Glutamatergic neuron (in vitro differentiated cells): ENCODE data around the gene MAST4. TPM values are rescaled to one million over a fixed set of nuclear protein-coding genes. Genes with fewer than 3 reads are reported as not detected.

Experiments used
- DNase-seq: peaks from one replicate; pipeline ENCODE4 v3.0.0; 2022
- H3K27ac Mint-ChIP-seq: one replicate; pipeline ENCODE4 v1.8.0; 2020; ENCODE audit warnings: mild to moderate bottlenecking, mixed read lengths, inconsistent platforms; ENCODE audit not compliant: unreplicated experiment
- H3K27me3 Mint-ChIP-seq: one replicate; pipeline ENCODE4 v1.8.0; 2020; ENCODE audit warnings: mild to moderate bottlenecking, moderate library complexity, mixed read lengths, inconsistent platforms; ENCODE audit not compliant: unreplicated experiment
- H3K36me3 Mint-ChIP-seq: one replicate; pipeline ENCODE4 v1.8.0; 2020; ENCODE audit warnings: mild to moderate bottlenecking, mixed read lengths, inconsistent platforms; ENCODE audit not compliant: unreplicated experiment
- H3K4me1 Mint-ChIP-seq: one replicate; pipeline ENCODE4 v1.8.0; 2020; ENCODE audit warnings: mild to moderate bottlenecking, low read depth, mixed read lengths, inconsistent platforms; ENCODE audit not compliant: unreplicated experiment
- H3K4me3 Mint-ChIP-seq: one replicate; pipeline ENCODE4 v1.8.0; 2020; ENCODE audit warnings: mild to moderate bottlenecking, mixed read lengths, inconsistent platforms; ENCODE audit not compliant: unreplicated experiment
- H3K9me3 Mint-ChIP-seq: one replicate; pipeline ENCODE4 v1.8.0; 2020; ENCODE audit warnings: mild to moderate bottlenecking, moderate library complexity, mixed read lengths, inconsistent platforms; ENCODE audit not compliant: unreplicated experiment
- CTCF ChIP-seq: fragments of 200-600 bp; sonication (generic); IDR thresholded peaks from one replicate; pipeline ENCODE4 v1.5.0; 2021; ENCODE audit not compliant: partially characterized antibody, unreplicated experiment
- total RNA-seq: library from RNA; stranded (reverse); fragmentation: NEBNext Ultra II Directional; extraction: Animal tissue kit (Norgen Biotek cat#: 25700); gene quantifications from one replicate; pipeline ENCODE4 v1.2.1, GENCODE V29; 2021; ENCODE audit not compliant: unreplicated experiment

The MAST4 gene
- total RNA-seq, 1 donor from 2014 or later, result 11.5 TPM

- TF ChIP-seq CTCF, result no peak
- H3K27ac Mint-ChIP-seq, result no peak overlapping the region
- no peaks in the 10 kb centered on the region for H3K9me3 Mint-ChIP-seq
- no peak for DNase-seq
- no peak overlapping the region for H3K4me3 Mint-ChIP-seq
- H3K27me3 Mint-ChIP-seq, result no peaks in the 10 kb centered on the region
- no peaks in the 10 kb centered on the region for H3K4me1 Mint-ChIP-seq
- no peaks in the 10 kb centered on the region for H3K36me3 Mint-ChIP-seq
Observed at GRCh38 chr5:66585291-66585690, 10.9 kb upstream of the MAST4 start.

- H3K4me3 Mint-ChIP-seq, result no peak overlapping the region
- TF ChIP-seq CTCF, result no peak
- H3K36me3 Mint-ChIP-seq, result no peaks in the 10 kb centered on the region
- H3K27ac Mint-ChIP-seq, result no peak overlapping the region
- DNase-seq, result no peak
- peaks cover 2% of the 10 kb centered on the region for H3K4me1 Mint-ChIP-seq
- no peaks in the 10 kb centered on the region for H3K27me3 Mint-ChIP-seq
- H3K9me3 Mint-ChIP-seq, result no peaks in the 10 kb centered on the region
Observed at GRCh38 chr5:66587771-66588170, 8.4 kb upstream of the MAST4 start.

GRCh38 chr5:66596636-66597182, 516 bp downstream of the MAST4 start:
- no peaks in the 10 kb centered on the region for H3K36me3 Mint-ChIP-seq
- peaks cover 8% of the 10 kb centered on the region for H3K4me1 Mint-ChIP-seq
- peaks cover 5% of the 10 kb centered on the region for H3K9me3 Mint-ChIP-seq
- peaks cover 11% of the 10 kb centered on the region for H3K27me3 Mint-ChIP-seq
- H3K4me3 Mint-ChIP-seq, result peak overlapping the region; percentile 98
- DNase-seq, result peak; percentile 55
- no peak for TF ChIP-seq CTCF
- H3K27ac Mint-ChIP-seq, result no peak overlapping the region

- Mint-ChIP-seq H3K27ac (no peak overlapping the region), H3K36me3 (no peaks in the 10 kb centered on the region), H3K27me3 (peaks cover 11% of the 10 kb centered on the region), H3K9me3 (peaks cover 5% of the 10 kb centered on the region), H3K4me1 (peaks cover 6% of the 10 kb centered on the region), H3K4me3 (peak overlapping the region; percentile 98)
- TF ChIP-seq CTCF, result no peak
- peak; percentile 37 for DNase-seq
Observed at GRCh38 chr5:66597183-66597757, 1.1 kb downstream of the MAST4 start.

GRCh38 chr5:66602621-66603020, 6.4 kb downstream of the MAST4 start:
- TF ChIP-seq CTCF, result no peak
- peaks cover 2% of the 10 kb centered on the region for H3K9me3 Mint-ChIP-seq
- peaks cover 2% of the 10 kb centered on the region for H3K4me1 Mint-ChIP-seq
- peaks cover 4% of the 10 kb centered on the region for H3K27me3 Mint-ChIP-seq
- no peak overlapping the region for H3K27ac Mint-ChIP-seq
- H3K4me3 Mint-ChIP-seq, result no peak overlapping the region
- no peak for DNase-seq
- no peaks in the 10 kb centered on the region for H3K36me3 Mint-ChIP-seq
